GM20431 (cell line): ENCODE results near the gene KRTAP5-10.
"Not testable (repeated sequence)": the region's sequence is repeated elsewhere in the genome, so short reads cannot be mapped to it uniquely, and the experiment has no call there.

Source experiments
- in situ Hi-C: fragments of 300-500 bp; cut with MseI, MboI; formaldehyde crosslinking; loops from one replicate; pipeline ENCODE4 v1.15.0; 2020; ENCODE audit warnings: low sequenced_read_pairs; ENCODE audit not compliant: unreplicated experiment

Gene KRTAP5-10

GRCh38 chr11:71565263-71565662 is at the start of gene KRTAP5-10:
TSS of gene KRTAP5-10 (plus strand) at chr11:71565563. CDS start at chr11:71565588, 25 bp downstream.
- in situ Hi-C loops: no loop called here

DNA sequence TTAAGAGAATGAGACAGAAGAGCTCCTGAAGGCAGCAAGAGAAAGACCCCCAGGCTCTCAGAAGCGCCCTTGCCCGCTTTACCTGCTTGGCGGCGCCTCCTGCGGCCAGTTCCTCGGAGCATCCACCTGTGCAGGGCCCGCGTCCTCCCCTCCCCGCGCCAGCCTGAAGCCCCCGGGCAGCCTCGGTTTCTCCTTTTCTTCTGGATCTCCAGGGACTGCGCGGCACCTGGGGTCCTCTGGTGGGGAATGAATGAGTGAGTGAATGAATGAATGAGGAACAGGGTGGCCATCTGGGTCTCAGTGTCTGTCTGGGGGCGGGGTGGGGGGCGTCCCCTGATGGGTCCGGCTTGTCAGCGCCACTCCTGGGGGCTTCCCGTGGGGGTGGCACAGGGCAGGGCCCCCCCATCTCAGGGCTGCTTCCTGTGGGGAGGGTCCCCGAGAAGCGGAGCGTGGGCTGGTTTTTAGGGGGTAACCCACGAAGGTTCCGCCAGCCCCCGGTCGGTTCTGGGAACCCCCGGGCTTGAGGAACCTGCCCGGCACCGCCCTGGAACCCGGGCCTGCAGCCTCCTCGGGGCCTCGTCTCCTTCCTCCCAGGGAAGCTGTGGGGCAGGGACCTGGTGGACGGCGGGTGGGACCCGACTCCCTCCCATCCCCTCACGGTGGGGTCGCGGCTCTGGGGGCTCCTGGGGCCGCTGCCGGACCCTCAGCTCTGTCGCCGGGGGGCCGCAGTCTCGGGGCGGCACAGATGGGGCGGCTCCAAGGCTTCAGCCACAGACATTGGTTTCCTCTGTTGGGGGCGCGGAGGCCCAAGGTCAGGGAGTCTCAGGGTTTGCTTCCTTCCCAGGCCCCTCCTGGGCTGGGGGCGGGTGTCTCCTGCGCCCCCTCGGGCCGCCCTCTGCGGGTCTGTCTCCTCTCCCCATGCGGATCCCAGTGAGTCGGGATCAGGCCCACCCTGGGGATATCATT is 46.6 kb upstream of the KRTAP5-10 start:
- in situ Hi-C loops: no loop called here

DNA sequence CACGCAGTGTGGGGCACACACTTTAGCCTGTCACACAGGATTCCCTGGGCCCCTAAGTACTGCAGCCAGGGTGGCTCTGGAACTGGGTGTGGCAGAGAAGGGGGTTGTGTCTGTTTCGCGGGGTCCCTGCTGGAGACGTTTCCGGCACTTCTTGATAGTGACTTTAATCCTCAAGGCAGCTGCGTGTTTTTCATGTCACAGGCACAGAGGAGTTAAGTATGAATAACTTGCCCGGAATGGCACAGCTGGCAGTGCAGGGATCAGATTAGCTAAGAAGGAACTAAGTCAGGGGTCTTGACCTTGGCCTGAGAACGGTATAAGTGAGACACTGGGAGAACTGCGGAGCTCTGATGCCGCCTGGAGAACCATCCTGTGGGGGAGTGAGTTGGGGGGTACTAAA is 45.8 kb upstream of the KRTAP5-10 start:
- in situ Hi-C loops: no loop called here

DNA sequence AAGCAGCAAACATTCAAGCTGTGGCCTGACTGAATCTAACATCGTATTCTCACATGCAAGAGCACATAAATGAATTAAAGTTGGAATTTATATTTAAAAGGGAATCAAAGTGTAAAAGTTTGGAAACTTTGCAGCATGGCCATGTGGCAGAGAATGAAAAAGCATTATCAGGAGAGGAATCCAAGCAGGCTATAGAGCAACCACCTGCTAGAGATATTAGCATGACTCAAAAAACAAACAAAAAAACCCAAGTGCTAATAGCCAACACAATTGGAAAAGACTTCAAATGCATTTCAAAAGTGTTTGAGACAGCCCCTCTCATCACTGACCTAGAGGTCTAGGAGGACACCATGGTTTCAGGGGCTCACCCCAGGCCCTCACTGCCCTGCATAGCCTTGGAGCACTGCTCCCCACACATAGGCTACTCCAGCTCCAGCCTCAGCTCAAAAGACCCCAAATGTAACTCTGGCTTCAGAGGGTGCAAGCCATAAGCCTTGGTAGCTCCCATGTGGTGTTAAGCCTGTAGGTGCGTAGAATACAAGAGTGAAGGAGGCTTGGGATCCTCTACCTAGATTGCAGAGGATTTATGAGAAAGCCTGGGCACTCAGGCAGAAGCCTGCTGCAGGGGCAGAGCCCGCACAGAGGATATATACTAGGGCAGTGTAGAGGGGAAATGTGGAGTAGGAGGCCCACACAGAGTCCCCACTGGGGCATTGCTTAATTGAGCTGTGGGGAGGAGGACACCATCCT is 40.0 kb upstream of the KRTAP5-10 start:
- in situ Hi-C loops: no loop called here

DNA sequence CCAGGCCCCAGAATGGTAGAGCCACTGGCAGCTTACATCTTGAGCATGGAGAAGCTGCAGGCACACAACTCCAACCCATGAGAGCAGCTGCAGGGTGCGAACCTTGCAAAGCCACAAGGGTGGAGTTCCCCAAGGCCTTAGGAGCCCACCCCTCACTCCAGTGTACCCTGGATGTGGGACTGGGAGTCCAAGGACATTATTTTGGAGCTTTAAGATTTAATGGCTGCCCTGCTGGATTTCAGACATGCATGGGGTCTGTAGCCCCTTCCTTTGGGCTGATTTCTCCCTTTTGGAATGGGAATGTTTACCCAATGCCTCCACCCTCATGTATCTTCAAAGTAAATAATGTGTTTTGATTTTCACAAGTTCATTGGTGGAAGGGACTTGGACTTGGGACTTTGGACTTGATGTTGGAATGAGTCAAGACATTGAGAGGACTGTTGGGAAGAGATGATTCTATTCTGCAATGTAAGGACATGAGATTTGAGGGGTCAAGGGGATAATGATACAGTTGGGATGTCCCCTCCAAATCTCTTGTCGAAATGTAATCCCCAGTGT is 39.3 kb upstream of the KRTAP5-10 start:
- in situ Hi-C loops: no loop called here

DNA sequence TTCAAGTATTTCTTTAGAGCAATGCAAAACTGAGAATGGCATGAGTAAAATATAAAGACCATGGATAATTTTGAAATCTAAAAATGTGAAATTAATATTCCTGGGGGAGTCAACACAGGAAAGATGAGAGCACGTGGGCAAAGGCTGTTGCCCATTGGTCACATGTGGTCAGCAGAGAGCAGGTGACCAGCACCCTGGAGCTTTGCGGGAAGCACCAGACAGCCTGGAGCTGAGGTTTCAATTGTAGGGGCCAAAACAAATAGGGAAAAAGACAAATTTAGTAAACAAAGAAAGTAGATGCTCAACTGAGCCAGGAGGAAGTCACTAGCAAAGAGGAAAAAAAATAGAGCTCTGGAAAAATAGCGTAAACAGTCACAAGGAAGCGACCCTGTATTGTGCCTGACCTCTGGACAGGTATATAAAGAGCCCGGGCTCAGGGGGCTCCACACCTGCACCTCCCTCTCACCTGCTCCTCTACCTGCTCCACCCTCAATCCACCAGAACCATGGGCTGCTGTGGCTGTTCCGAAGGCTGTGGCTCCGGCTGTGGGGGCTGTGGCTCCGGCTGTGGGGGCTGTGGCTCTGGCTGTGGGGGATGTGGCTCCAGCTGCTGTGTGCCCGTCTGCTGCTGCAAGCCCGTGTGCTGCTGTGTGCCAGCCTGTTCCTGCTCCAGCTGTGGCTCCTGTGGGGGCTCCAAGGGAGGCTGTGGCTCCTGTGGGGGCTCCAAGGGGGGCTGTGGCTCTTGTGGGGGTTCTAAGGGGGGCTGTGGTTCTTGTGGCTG is 38.4 kb upstream of the KRTAP5-10 start, which contains the start of gene KRTAP5-7:
Gene KRTAP5-7, plus strand, starts transcription at position 472 of the 780 bp plus-strand sequence. Its CDS starts 34 bp downstream, at position 506.
- in situ Hi-C loops: not testable (repeated sequence)

- in situ Hi-C loops: no loop called here
These were observed 37.7 kb upstream of the KRTAP5-10 start for GRCh38 chr11:71527576-71528210.

GRCh38 chr11:71530602-71531001 is 34.8 kb upstream of the KRTAP5-10 start:
- in situ Hi-C loops: no loop called here

DNA sequence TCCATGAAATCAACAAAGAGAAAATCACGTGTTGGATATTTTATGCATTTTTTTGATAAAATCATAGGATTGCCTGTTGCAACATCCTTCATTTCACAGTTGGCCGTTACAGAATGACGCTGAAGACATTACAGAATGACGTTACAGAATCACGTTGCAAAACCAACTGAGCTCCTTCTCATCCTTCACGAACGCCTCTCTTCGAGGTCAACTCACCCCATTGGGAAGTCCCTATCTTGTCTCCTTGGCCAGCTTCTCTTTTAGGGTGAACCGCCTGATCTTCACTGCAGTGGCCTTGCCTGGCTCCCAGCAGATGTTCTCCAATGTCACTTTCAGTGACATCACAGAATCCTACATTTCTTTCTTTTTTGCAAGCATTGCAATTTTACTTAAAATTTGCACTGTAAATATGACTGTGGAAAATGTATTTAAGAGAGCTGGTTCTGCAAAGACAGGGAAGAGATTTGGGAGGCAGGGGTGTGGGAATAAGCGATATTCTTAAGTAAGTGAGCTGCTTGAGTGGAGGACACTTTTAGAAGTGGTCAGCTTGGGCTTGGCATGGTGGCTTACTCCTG is 33.2 kb upstream of the KRTAP5-10 start:
- in situ Hi-C loops: no loop called here

GRCh38 chr11:71534711-71535608 is 30.4 kb upstream of the KRTAP5-10 start:
- in situ Hi-C loops: not testable (repeated sequence)

DNA sequence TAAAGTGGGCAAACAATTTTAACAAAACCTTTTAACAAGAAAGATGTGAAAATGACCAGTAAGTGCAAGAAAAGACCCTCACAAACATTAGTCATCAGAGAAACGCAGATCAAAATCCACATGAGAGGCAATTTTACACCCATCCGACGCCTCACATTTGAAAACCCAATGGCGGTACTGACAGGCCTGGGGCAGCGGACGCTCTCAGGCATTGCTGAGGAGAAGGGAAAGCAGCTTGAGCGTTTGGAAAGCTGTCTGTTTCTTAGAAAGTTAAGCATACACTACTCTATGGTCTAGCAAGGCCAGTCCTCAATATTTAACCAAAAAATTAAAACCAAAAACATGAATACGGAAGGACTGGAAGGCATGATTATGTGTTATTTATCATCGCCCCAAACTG is 29.5 kb upstream of the KRTAP5-10 start:
- in situ Hi-C loops: no loop called here

DNA sequence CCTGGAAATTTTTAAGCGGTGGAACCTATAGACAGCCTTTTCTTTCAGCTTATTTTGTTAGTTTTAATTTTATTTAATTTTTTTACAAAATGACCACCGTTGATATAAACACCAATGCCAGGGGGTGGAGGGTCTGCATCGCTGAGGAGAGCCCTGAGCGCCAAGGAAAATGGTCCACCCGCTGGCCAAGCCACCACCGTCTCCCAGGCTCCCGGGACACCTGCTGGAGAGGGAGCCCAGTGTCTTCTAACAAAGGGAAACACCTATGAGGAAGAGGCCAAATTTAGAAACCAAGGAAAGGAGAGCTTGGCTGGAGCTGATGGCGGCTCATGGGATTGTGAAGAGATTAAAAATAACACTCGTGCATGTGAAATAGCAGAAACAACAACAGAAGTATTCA is 27.8 kb upstream of the KRTAP5-10 start:
- in situ Hi-C loops: no loop called here

DNA sequence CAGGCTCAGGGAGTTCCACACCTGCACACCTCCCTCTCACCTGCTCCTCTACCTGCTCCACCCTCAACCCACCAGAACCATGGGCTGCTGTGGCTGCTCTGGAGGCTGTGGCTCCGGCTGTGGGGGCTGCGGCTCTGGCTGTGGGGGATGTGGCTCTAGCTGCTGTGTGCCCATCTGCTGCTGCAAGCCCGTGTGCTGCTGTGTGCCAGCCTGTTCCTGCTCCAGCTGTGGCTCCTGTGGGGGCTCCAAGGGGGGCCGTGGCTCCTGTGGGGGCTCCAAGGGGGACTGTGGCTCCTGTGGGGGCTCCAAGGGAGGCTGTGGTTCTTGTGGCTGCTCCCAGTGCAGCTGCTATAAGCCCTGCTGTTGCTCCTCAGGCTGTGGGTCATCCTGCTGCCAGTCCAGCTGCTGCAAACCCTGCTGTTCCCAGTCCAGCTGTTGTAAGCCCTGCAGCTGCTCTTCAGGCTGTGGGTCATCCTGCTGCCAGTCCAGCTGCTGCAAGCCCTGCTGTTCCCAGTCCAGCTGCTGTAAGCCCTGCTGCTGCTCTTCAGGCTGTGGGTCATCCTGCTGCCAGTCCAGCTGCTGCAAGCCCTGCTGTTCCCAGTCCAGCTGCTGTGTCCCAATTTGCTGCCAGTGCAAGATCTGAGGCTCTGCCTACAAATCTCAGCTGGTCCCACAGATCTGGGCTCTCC is 27.2 kb upstream of the KRTAP5-10 start, which contains the start of gene KRTAP5-8:
Gene KRTAP5-8, plus strand, starts transcription at position 49 of the 689 bp plus-strand sequence. Its CDS starts 31 bp downstream, at position 80.
- in situ Hi-C loops: not testable (repeated sequence)

DNA sequence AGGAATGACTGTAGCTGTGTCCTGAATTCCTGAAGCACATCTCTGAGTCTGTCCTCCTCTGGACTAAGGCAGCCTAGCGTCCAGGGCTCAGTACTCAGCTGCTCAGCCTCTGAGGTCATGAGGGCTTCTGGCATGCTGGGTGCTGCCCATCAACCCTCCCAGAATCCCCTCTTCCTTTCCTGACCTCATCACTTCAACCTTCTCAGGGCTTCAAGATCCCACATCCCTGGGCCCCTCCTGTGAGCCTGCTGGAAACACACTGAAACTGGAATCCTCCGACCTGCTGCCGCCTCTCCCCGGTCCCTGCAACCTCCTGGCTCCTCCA is 26.7 kb upstream of the KRTAP5-10 start:
- in situ Hi-C loops: no loop called here

DNA sequence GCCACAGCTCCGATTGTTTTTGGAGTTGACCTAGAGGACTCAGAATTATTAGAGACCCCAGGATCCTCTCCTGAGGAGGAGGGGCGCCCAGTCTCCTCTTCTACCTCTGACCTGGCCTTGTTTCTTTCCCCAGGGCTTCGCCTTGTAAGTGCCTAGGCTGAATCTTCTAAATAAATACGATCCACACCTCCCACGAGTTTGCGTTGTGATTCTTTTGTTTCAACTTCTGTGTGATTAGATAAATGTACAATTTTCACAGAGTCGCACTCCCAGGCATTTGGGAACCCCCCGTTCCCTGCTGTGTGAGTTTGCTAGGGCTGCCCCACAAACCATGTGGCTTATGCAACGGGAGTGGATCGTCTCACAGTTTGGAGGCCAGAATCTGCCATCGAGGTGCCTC is 26.3 kb upstream of the KRTAP5-10 start:
- in situ Hi-C loops: no loop called here

DNA sequence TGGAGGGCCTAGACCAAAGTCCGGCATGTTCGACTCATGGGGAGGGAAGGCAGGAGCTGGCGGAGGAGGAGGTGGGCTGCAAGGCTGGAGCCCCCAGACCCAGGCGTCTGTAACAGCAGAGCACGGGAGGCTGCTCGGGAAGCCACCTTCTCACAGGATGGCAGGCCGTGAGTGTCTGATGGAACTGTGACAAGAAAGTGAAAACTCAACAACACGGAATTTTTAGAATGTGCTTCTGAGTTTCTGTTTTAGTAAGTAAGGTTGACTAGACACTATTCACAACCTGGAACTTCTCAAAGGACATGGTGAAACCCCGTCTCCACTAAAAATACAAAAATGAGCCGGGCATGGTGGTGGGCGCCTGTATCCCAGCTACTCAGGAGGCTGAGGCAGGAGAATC is 25.4 kb upstream of the KRTAP5-10 start:
- in situ Hi-C loops: not testable (repeated sequence)

DNA sequence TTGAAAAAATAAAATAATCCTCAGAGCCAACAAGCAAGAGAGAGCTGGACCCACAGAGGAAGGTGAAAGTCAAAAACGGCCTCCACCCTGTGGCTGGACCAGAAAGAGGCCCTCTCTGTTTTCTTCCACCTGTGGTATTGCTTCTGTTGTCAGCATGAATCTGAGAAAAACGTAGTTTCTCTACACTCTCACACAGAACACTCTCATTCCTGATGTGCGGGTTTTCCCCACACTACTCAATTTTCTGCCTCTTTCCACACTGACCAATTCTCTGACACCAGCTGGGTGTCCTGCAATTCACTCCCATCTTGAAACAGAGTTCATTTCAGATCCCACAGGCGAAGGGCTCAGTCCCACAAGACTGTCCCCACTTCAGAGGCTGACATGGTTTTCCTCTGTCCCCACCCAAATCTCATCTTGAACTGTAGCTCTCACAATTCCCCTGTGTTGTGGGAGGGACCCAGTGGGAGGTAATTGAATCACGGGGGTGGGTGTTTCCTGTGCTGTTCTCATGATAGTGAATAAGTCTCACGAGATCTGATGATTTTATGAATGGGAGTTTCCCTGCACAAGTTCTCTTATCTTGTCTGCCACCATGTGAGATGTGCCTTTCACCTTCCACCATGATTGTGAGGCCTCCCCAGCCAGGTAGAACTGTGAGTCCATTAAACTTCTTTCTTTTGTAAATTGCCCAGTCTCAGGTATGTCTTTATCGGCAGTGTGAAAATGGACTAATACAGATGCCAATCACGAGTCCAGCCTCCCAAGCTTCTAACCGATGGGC is 24.6 kb upstream of the KRTAP5-10 start:
- in situ Hi-C loops: not testable (repeated sequence)
